Inflammatory macrophage treated with lipopolysaccharide for 4 hours (primary cell): ENCODE measurements around the gene TEKT2.

Experiments used
- DNase-seq: peaks from one replicate; pipeline ENCODE4 v3.0.0-alpha.2; 2020

TEKT2 gene

GRCh38 chr1:36134505-36135329 is 50.8 kb downstream of the TEKT2 start:
- DNase-seq = peak; percentile 50

- DNase-seq = no peak
Measured at GRCh38 chr1:36135330-36135667, 51.4 kb downstream of the TEKT2 start.

GRCh38 chr1:36135796-36136195 is 51.9 kb downstream of the TEKT2 start:
- DNase-seq = peak; percentile 42

GRCh38 chr1:36136535-36136934 is 52.6 kb downstream of the TEKT2 start:
- DNase-seq = no peak

GRCh38 chr1:36137226-36137625 is 53.3 kb downstream of the TEKT2 start:
- DNase-seq = no peak

GRCh38 chr1:36137776-36138175 is 53.9 kb downstream of the TEKT2 start:
- DNase-seq = no peak
